ENCODE results near the gene PDIA4. TPM values are rescaled to one million over a fixed set of nuclear protein-coding genes. Genes with fewer than 3 reads are reported as not detected.

PDIA4 gene
- total RNA-seq, 1 donor from 2014 or later: 414 TPM

DNA sequence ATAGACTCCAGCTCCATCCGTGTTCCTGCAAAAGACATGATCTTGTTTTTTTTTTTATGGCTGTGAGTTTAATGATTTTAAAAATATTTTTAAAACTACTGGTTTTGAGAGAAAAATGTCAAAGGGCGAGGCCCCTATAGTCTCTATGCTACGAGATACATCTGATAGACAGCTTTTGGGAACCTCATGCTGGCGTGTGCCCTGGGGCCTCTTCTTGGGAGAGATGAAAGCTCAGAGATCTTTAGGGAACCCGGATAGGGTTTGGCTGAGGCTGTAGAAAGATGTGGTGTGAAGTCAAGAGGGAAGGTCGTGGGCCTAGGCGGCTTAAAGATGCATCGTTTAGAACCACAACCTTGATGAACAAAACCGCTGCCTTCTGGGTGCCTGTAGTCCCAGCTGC is 70.2 kb downstream of the PDIA4 start:
- DNase-seq (ENCODE audit: low read depth) (no peak), FAIRE-seq (no peak)
- TF ChIP-seq, protein P1, sequence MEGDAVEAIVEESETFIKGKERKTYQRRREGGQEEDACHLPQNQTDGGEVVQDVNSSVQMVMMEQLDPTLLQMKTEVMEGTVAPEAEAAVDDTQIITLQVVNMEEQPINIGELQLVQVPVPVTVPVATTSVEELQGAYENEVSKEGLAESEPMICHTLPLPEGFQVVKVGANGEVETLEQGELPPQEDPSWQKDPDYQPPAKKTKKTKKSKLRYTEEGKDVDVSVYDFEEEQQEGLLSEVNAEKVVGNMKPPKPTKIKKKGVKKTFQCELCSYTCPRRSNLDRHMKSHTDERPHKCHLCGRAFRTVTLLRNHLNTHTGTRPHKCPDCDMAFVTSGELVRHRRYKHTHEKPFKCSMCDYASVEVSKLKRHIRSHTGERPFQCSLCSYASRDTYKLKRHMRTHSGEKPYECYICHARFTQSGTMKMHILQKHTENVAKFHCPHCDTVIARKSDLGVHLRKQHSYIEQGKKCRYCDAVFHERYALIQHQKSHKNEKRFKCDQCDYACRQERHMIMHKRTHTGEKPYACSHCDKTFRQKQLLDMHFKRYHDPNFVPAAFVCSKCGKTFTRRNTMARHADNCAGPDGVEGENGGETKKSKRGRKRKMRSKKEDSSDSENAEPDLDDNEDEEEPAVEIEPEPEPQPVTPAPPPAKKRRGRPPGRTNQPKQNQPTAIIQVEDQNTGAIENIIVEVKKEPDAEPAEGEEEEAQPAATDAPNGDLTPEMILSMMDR (IDR thresholded peaks at IDR 0.05; ENCODE audit: insufficient read depth, low read length, severe bottlenecking): no peak
- H3K4me3 ChIP-seq (ENCODE audit: low read depth, low read length): no peak overlapping the region
- H3K36me3 ChIP-seq (ENCODE audit: control insufficient read depth, insufficient read depth, low read length): no peaks in the 10 kb centered on the region
- H3K27me3 ChIP-seq (ENCODE audit: control insufficient read depth, insufficient read depth, low read length): no peaks in the 10 kb centered on the region

DNA sequence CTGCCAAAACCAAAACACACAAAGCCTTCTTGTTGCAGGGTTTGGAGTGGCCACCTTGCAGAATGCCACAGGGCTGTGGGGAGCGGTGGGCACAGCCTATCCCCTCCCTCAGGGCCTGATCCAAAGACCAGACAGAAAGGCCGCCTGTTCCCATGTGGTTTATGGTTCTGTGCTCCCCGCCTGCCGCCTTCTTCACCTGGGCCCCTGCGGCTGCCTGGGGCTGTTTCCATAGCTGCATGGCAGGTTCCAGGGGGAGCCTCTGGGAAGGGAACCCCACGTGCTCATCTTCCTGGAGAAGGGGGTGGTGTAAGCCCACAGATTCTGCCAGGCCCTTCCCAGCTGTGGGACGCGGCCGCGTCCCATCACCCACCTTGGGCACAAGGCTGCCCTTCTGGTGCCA is 73.5 kb downstream of the PDIA4 start:
- no peak for FAIRE-seq
- Histone ChIP-seq H3K27me3 (ENCODE audit: control insufficient read depth, insufficient read depth, low read length) (no peaks in the 10 kb centered on the region), H3K4me3 (ENCODE audit: low read depth, low read length) (no peak overlapping the region), H3K36me3 (ENCODE audit: control insufficient read depth, insufficient read depth, low read length) (no peaks in the 10 kb centered on the region)
- DNase-seq (ENCODE audit: low read depth): no peak
- TF ChIP-seq, protein P1 (IDR thresholded peaks at IDR 0.05; ENCODE audit: insufficient read depth, low read length, severe bottlenecking): no peak

DNA sequence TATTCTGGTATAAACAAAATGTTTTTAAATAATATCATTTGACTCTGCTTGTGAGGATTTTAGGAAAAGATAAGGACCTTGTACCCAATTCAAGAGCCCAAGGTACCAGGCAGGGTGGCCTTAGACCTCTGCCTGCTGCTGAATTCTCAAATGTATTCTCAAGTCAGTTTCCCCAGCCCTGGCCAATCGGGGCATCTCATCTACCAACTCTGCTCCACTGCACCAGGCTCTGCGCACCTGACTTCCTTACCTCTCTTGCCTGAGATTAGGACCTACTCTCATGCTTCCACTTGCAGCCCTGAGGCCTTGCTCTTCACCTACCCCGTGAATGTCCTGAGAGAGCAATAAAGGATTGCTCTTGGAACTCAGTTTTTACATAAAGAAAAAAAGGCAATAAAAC is 74.6 kb downstream of the PDIA4 start:
- H3K4me3 ChIP-seq (ENCODE audit: low read depth, low read length): no peak overlapping the region
- no peaks in the 10 kb centered on the region for H3K36me3 ChIP-seq (ENCODE audit: control insufficient read depth, insufficient read depth, low read length)
- H3K27me3 ChIP-seq (ENCODE audit: control insufficient read depth, insufficient read depth, low read length): no peaks in the 10 kb centered on the region
- no peak for DNase-seq (ENCODE audit: low read depth)
- TF ChIP-seq, protein P1 (IDR thresholded peaks at IDR 0.05; ENCODE audit: insufficient read depth, low read length, severe bottlenecking): no peak
- FAIRE-seq: no peak

Other genes with a start within 250 kb of the PDIA4 start
- gene EZH2, start 144.2 kb downstream of the PDIA4 start, total RNA-seq: 6.6 and 10.9 TPM in 2 replicates
- 8.4 and 9.0 TPM in 2 replicates for gene ZNF786, start 62.2 kb upstream of the PDIA4 start, total RNA-seq
- gene ZNF425, start 97.8 kb upstream of the PDIA4 start, total RNA-seq: 3.7 TPM in 2 replicates
- gene ZNF398, start 118.9 kb upstream of the PDIA4 start, total RNA-seq: 10.0 and 12.5 TPM in 2 replicates
- gene ZNF282, start 167.0 kb upstream of the PDIA4 start, total RNA-seq: 23.2 and 27.3 TPM in 2 replicates
- gene ZNF212, start 211.1 kb upstream of the PDIA4 start, total RNA-seq: 5.8 and 6.1 TPM in 2 replicates
- 9.5 and 11.3 TPM in 2 replicates for gene ZNF783, start 233.7 kb upstream of the PDIA4 start, total RNA-seq